Panc1 (cell line): Measurements from ENCODE around the gene LETM1. TPM values are rescaled to one million over a fixed set of nuclear protein-coding genes. Genes with fewer than 3 reads are reported as not detected.

Experiments
- ATAC-seq: fragments of 200-7000 bp; cut with Tn5 transposase; 2 replicates; pipeline ENCODE4 v1.9.1; 2020; ENCODE audit warnings: mild to moderate bottlenecking, moderate library complexity
- BruUV-seq: library from RNA; stranded (reverse); fragments of 400-500 nt; replicated peaks from 2 replicates; lab custom pipeline; 2021; lab: Mats Ljungman, UMichigan
- CTCF ChIA-PET: fragments of 300-600 bp; sonication (Branson Sonifier 250); formaldehyde crosslinking; loops from one replicate; lab custom pipeline; 2022; ENCODE audit warnings: antibody characterized with exemption; lab: Charles Lee
- POLR2A ChIA-PET: fragments of 300-600 bp; sonication (Branson Sonifier 250); formaldehyde crosslinking; loops from one replicate; lab custom pipeline; 2022; ENCODE audit warnings: antibody characterized with exemption; lab: Charles Lee
- DNase-seq: peaks from one replicate; pipeline ENCODE4 v3.0.0-alpha.2; 2010; ENCODE audit warnings: low read depth, low spot score
- H3K27ac ChIP-seq: 2 replicates; pipeline ENCODE4 v1.5.1; 2011; ENCODE audit warnings: mild to moderate bottlenecking, low read length, inconsistent platforms
- H3K27me3 ChIP-seq: fragments of 200-500 bp; sonication (Bioruptor generic); 2 replicates; pipeline ENCODE4 v1.6.0; 2014; ENCODE audit warnings: low read length, inconsistent platforms; ENCODE audit not compliant: control insufficient read depth, insufficient read depth
- H3K36me3 ChIP-seq: fragments of 200-500 bp; sonication (Bioruptor generic); 2 replicates; pipeline ENCODE4 v1.5.1; 2014; ENCODE audit warnings: inconsistent platforms, mild to moderate bottlenecking, low read length, moderate library complexity; ENCODE audit not compliant: control insufficient read depth, insufficient read depth
- H3K4me1 ChIP-seq: 2 replicates; pipeline ENCODE4 v1.5.1; 2011; ENCODE audit warnings: inconsistent platforms, mild to moderate bottlenecking, low read length, moderate library complexity; ENCODE audit not compliant: control insufficient read depth, insufficient read depth
- H3K4me3 ChIP-seq, 2 experiments: 2 replicates each; pipeline ENCODE4 v1.5.1; 2011 to 2012; ENCODE audit warnings: low read depth in 2 of 2, low read length in 2 of 2, mild to moderate bottlenecking in 2 of 2, inconsistent platforms in 1 of 2, moderate library complexity in 1 of 2
- H3K9me3 ChIP-seq: fragments of 200-500 bp; sonication (Bioruptor generic); 2 replicates; pipeline ENCODE4 v1.5.1; 2014; ENCODE audit warnings: low read depth, mild to moderate bottlenecking, inconsistent platforms, low read length, moderate library complexity; ENCODE audit not compliant: control insufficient read depth, insufficient read depth
- POLR2AphosphoS5 ChIP-seq: IDR thresholded peaks from 2 replicates; pipeline ENCODE4 v1.6.1; 2012; ENCODE audit warnings: mild to moderate bottlenecking, low read depth, low read length, moderate library complexity
- SIN3A ChIP-seq: IDR thresholded peaks from 2 replicates; pipeline ENCODE4 v1.6.1; 2012; ENCODE audit warnings: low read depth, mild to moderate bottlenecking, low read length, moderate library complexity, borderline replicate concordance; ENCODE audit not compliant: insufficient read depth
- TCF7L2 ChIP-seq: IDR thresholded peaks from 2 replicates; pipeline ENCODE4 v1.6.1; 2011; ENCODE audit warnings: mild to moderate bottlenecking, low read depth, low read length, inconsistent platforms
- in situ Hi-C: cut with HindIII; loops from 2 replicates; pipeline ENCODE4 v1.10.0; 2016; ENCODE audit warnings: low sequenced_read_pairs, low pct_unique_long_range_greater_than_20kb
- intact Hi-C: fragments of 100-400 bp; cut with micrococcal nuclease; formaldehyde crosslinking; loops from one replicate; pipeline ENCODE4 v1.10.0; 2022; ENCODE audit not compliant: unreplicated experiment
- total RNA-seq: library from RNA; stranded (reverse); gene quantifications from one replicate; pipeline ENCODE4 v1.2.1, GENCODE V29; 2021; ENCODE audit not compliant: unreplicated experiment
- TF ChIP-seq, protein P1 (sequence below): fragments of 450-650 bp; IDR thresholded peaks from 2 replicates; pipeline ENCODE4 v1.5.1; 2017; ENCODE audit warnings: mild to moderate bottlenecking
- TF ChIP-seq, protein P2 (sequence below), 2 experiments: IDR thresholded peaks; 2 replicates each; pipeline ENCODE4 v1.6.1; 2011 to 2012; ENCODE audit warnings: low read depth in 2 of 2, control low read depth in 1 of 2, low read length in 1 of 2, mild to moderate bottlenecking in 1 of 2, moderate library complexity in 1 of 2; ENCODE audit not compliant: insufficient read depth in 1 of 2

The LETM1 gene
- total RNA-seq, 1 experiment from 2014 or later, result 67.6 TPM

DNA sequence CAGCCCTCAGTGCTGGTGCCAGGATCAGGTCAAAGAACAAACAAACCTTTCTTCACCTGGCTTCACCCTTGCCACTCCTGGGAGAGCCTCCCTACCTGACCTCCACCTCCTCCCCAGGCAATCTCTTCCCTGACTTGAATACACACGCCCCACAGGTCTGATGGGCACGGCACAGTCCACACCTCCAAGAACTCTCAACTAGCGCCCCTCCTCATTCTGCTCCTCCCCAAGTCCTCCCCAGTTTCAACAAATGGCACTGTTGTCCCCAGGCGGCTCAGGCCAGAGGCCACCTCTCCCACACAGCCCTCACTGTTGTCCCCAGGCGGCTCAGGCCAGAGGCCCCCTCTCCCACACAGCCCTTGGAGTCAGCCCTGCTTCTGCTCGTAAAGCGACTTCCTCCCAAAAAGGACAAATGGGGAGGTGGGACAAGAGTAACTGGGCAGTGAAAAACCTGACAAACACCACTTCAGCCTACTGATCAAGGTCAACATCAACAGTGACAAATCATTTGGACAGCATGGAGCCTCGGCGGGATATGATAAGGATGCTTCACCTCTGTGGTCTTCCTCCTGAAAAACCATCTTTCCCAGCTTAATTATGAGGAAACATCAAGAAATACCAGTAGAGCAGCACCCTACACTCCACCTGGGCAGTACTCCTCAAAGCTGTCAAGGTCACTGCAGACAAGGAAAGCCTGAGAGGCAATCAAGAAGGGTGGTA lies 2.9 kb downstream of the LETM1 start:
- in situ Hi-C loops (no loop called here), intact Hi-C loops (no loop called here)
- no peak overlapping the region for H3K4me3 ChIP-seq
- H3K27ac ChIP-seq, result no peak overlapping the region
- DNase-seq (no peak), ATAC-seq (no peak)
- ChIA-PET CTCF (no interaction called here), POLR2A (no interaction called here)
- no peaks in the 10 kb centered on the region for H3K27me3 ChIP-seq
- peaks cover 15% of the 10 kb centered on the region for H3K4me1 ChIP-seq
- peaks cover 5% of the 10 kb centered on the region for H3K36me3 ChIP-seq
- TF ChIP-seq, protein P1, sequence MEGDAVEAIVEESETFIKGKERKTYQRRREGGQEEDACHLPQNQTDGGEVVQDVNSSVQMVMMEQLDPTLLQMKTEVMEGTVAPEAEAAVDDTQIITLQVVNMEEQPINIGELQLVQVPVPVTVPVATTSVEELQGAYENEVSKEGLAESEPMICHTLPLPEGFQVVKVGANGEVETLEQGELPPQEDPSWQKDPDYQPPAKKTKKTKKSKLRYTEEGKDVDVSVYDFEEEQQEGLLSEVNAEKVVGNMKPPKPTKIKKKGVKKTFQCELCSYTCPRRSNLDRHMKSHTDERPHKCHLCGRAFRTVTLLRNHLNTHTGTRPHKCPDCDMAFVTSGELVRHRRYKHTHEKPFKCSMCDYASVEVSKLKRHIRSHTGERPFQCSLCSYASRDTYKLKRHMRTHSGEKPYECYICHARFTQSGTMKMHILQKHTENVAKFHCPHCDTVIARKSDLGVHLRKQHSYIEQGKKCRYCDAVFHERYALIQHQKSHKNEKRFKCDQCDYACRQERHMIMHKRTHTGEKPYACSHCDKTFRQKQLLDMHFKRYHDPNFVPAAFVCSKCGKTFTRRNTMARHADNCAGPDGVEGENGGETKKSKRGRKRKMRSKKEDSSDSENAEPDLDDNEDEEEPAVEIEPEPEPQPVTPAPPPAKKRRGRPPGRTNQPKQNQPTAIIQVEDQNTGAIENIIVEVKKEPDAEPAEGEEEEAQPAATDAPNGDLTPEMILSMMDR, result no peak
- TF ChIP-seq SIN3A (no peak), POLR2AphosphoS5 (no peak), TCF7L2 (no peak)
- TF ChIP-seq, protein P2, sequence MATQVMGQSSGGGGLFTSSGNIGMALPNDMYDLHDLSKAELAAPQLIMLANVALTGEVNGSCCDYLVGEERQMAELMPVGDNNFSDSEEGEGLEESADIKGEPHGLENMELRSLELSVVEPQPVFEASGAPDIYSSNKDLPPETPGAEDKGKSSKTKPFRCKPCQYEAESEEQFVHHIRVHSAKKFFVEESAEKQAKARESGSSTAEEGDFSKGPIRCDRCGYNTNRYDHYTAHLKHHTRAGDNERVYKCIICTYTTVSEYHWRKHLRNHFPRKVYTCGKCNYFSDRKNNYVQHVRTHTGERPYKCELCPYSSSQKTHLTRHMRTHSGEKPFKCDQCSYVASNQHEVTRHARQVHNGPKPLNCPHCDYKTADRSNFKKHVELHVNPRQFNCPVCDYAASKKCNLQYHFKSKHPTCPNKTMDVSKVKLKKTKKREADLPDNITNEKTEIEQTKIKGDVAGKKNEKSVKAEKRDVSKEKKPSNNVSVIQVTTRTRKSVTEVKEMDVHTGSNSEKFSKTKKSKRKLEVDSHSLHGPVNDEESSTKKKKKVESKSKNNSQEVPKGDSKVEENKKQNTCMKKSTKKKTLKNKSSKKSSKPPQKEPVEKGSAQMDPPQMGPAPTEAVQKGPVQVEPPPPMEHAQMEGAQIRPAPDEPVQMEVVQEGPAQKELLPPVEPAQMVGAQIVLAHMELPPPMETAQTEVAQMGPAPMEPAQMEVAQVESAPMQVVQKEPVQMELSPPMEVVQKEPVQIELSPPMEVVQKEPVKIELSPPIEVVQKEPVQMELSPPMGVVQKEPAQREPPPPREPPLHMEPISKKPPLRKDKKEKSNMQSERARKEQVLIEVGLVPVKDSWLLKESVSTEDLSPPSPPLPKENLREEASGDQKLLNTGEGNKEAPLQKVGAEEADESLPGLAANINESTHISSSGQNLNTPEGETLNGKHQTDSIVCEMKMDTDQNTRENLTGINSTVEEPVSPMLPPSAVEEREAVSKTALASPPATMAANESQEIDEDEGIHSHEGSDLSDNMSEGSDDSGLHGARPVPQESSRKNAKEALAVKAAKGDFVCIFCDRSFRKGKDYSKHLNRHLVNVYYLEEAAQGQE (IDR thresholded peaks at IDR 0.05; ENCODE audit: insufficient read depth in 1 of 2, low read depth in 2 of 2, low read length in 1 of 2), result no peak
- H3K9me3 ChIP-seq, result no peaks in the 10 kb centered on the region
- no TSS peak for BruUV-seq

DNA sequence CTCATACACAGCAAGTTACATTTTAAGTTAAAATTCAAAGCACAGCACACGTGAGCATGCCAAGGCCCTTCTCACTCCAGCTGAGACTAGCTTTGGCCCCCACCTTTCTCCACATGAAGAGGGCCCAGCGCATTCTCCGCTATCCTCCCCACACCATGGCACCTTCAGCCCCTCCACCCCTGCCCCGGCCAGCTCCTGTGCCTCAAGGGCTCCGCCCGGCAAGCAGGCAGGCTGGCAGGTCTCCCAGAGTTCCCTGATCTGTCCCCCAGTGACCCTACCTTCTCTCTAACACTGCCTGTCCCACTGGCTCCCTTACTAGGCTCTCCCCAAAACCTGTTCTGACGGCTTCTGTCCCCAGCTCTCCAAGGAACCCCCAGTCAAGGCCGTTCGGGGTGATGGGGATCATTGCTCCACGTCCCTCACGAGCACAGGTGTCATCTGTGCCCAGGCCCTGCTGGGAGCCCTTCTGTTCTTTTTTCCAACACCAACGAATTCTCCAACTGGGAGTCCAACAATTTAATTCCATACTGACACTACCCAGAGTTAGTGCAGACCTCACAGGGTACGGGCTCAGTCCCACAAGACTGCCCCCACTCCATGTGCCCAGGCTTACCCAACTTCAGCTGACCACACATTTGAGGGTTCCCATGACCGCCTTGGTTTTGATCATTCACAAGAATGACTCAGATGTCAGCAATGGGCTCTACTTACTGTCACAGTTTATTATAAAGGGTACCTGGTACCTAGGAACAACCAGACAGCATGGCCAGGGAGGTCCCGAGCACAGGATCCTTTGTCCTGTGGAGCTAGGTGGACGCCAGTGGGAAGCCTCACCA lies 4.2 kb downstream of the LETM1 start:
- intact Hi-C loops, result no loop called here
- CTCF ChIA-PET, result no interaction called here

More for the DNA sequence above, 4.2 kb downstream of the LETM1 start:
- H3K27me3 ChIP-seq, result no peaks in the 10 kb centered on the region
- peaks cover 15% of the 10 kb centered on the region for H3K4me1 ChIP-seq
- DNase-seq (no peak), ATAC-seq (no peak)
- BruUV-seq, result no TSS peak
- H3K9me3 ChIP-seq, result no peaks in the 10 kb centered on the region
- H3K27ac ChIP-seq, result no peak overlapping the region
- POLR2A ChIA-PET, result no interaction called here
- TF ChIP-seq, protein P2 (IDR thresholded peaks at IDR 0.05; ENCODE audit: insufficient read depth in 1 of 2, low read depth in 2 of 2, low read length in 1 of 2), result no peak
- no peak for TF ChIP-seq TCF7L2
- no peak for TF ChIP-seq SIN3A
- no peak for TF ChIP-seq POLR2AphosphoS5
- TF ChIP-seq, protein P1, result no peak
- no peak overlapping the region for H3K4me3 ChIP-seq
- in situ Hi-C loops, result no loop called here
- H3K36me3 ChIP-seq, result peaks cover 5% of the 10 kb centered on the region
